DMS153 (cell line): ENCODE data around the gene PATJ.
"Not testable (repeated sequence)": the region's sequence is repeated elsewhere in the genome, so short reads cannot be mapped to it uniquely, and the experiment has no call there.

ENCODE experiments used
- DNase-seq: peaks from one replicate; lab custom pipeline; 2025; lab: John Stamatoyannopoulos, UW

PATJ gene

DNA sequence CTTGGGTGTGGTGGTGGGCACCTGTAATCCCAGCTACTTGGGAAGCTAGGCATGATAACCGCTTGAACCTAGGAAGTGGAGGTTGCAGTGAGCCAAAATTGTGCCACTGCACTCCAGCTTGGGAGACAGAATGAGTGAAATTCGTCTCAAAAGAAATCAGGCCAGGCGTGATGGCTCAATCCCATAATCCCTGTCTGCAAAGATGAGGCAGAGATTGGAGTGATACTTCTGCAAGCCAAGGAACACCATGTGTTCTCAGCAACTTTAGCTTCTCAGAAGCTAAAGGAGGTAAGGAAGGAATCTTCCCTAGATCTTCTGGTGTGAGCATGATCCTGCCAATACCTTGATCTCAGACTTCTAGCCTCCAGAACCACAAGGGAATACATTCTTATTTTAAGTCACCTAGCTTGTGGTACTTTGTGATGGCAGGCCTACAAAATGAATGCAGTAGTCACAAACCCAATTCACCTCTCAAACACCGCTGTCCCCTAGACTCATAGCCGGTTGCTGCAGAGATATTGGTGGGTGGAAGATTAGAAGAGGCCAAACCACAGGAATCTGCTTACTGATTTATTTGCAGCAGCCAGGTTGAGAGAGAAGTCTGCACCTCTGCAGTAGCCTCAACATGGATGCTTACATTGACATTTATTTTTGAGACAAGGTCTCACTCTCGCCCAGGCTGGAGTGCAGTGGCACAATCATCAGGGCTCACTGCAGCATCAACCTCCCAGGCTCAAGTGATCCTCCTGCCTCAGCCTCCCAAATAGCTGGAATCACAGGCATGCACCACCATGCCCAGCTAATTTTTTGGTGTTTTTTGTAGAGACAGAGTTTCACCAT, 471.0 kb downstream of the PATJ start:
- DNase-seq: no peak

DNA sequence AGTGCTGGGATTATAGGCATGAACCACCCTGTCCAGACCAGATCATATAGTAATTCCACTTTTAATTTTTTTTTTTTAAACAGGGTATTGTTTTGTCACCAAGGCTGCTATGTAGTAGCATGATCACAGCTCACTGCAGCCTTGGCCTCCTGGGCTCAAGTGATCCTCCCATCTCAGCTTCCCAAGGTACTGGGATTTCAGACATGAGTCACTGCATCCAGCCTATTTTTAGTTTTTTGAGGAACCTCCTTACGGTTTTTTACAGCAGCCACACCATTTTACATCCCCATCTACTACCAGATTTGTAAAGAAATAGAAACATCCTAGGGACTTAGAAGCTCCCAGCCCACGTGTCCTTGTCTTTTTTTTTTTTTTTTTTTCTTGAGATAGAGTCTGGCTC, 476.3 kb downstream of the PATJ start:
- DNase-seq: no peak

DNA sequence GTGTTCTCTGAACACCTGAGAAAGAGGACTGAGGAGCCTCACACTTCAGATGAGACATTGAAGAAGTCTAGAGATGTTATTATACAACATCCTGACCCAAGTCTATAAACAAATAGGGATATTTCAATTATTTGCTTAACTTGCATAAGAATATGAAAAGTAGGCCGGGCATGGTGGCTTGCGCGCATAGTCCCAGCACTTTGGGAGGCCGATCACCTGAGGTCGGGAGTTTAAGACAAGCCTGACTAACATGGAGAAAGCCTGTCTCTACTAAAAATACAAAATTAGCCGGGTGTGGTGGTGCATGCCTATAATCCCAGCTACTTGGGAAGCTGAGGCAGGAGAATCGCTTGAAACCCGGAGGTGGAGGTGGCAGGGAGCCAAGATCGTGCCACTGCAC, 478.2 kb downstream of the PATJ start:
- DNase-seq: not testable (repeated sequence)

DNA sequence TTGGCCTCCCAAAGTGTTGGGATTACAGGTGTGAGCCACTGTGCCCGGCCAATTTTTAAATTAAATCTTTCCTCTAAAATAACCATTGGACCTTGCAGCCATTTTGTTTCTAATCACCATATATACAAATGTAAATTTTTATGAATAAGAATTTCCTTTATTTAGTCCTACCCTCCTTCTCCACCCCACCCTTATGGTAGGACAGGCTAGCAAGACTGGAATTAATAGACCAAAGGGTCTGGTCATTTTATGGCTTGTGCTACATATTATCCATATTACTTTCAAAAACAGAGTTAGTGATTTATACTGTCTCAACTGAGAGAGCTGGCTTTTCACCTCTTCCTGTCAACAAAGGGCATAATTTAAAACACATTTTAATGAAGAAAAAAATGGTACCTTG, 478.9 kb downstream of the PATJ start:
- DNase-seq: no peak

DNA sequence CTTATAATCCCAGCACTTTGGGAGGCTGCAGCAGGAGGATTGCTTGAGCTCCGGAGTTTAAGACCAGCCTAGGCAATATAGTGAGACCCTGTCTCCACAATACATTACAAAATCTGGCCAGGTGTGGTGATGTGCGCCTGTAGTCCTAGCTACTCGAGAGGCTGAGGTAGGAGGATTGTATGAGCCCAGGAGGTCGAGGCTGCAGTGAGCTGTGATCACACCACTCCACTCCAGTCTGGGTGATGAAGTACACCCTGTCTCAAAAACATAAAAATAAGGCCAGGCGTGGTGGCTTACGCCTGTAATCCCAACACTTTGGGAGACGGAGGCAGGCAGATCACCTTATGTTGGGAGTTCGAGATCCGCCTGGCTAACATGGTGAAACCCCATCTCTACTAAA, 480.0 kb downstream of the PATJ start:
- DNase-seq: no peak

DNA sequence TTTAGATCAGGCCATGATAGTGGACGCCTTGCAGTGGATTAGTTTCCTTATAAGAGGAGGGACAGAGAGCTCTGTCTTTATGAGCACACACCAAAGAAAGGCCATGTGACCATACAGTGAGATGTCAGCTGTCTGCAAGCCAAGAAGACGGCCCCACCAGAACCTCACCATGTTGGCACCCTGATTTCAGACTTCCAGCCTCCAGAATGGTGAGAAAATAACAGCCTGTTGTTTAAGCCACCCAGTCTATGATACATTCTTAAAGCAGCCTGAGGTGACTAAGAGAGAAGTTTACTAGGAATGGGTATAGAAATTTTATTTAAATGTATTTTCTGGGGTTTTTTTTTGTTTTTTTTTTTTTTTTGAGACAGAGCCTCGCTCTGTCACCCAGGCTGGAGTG, 481.9 kb downstream of the PATJ start:
- DNase-seq: no peak

DNA sequence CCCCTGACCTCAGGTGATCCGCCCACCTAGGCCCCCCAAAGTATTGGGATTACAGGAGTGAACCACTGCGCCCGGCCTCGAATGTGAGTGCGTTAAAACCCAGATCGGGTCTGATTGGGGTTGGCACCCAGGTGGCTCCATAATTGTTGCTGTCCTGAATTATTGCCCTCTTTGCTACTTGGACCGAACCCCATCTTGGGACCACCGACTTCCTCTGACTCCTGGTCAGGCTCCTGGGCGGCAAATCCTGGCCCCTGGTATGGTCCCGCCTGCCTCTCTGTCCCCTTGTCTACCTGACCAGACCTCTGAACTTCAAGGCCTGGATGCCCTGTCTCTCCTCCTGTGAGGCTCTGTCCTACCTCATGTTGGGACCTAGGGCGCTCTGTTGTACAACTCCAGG, 485.2 kb downstream of the PATJ start:
- no peak for DNase-seq
